K562 (cell line): ENCODE results near the gene LENEP. TPM values are rescaled to one million over a fixed set of nuclear protein-coding genes. Genes with fewer than 3 reads are reported as not detected.
A peak's percentile ranks its signal among the peaks of the same experiment; 100 is the strongest.

ENCODE experiments used
- ATAC-seq: fragments of 200-7000 bp; cut with Tn5 transposase; 3 replicates; pipeline ENCODE4 v1.9.1; 2020; ENCODE audit warnings: moderate library complexity
- BruUV-seq: library from RNA; stranded (reverse); fragments of 400-500 nt; replicated peaks from 2 replicates; lab custom pipeline; 2021; lab: Mats Ljungman, UMichigan
- CTCF ChIA-PET: fragments of 300-600 bp; formaldehyde crosslinking; extraction: SDS; loops from one replicate; lab custom pipeline; 2021; ENCODE audit warnings: low intra/inter-chr PET ratio; lab: Yijun Ruan, JAX
- POLR2A ChIA-PET: fragments of 300-600, 350-650 bp; sonication (Branson Sonifier 250); formaldehyde crosslinking; extraction: SDS; loops from one replicate; lab custom pipeline; 2021; ENCODE audit warnings: antibody characterized with exemption, inconsistent platforms; lab: Yijun Ruan, JAX
- DNase-seq, 4 experiments: peaks; one replicate each; pipeline versions ENCODE4 v3.0.0 to v3.0.0-alpha.2; 2011 to 2018; ENCODE audit warnings: low spot score in 3 of 4, mixed read lengths in 3 of 4; ENCODE audit errors: extremely low read depth in 1 of 4
- FAIRE-seq: peaks from 2 replicates; lab custom pipeline; 2011; peaks lifted over from hg19 to GRCh38; lab: Jason Lieb, UNC
- H2AFZ ChIP-seq: 2 replicates; pipeline ENCODE4 v1.6.0; 2011; ENCODE audit warnings: low read depth, low read length, control low read depth, inconsistent platforms
- H3K27ac ChIP-seq: fragments of 200-600 bp; 3 replicates; pipeline ENCODE4 v1.8.0; 2011; ENCODE audit warnings: low read depth, mild to moderate bottlenecking, control low read depth, inconsistent platforms, low read length, moderate library complexity, mixed read lengths; ENCODE audit errors: extremely low read depth
- H3K27me3 ChIP-seq, 2 experiments: fragments of 300-600 bp in 1 of 2; 2 replicates in 1 of 2; 3 replicates in 1 of 2; pipeline versions ENCODE4 v1.6.0 to v1.8.0; 2011; ENCODE audit warnings: inconsistent platforms in 2 of 2, low read length in 2 of 2, mild to moderate bottlenecking in 1 of 2, mixed read lengths in 1 of 2, moderate library complexity in 1 of 2; ENCODE audit not compliant: control insufficient read depth in 2 of 2, insufficient read depth in 2 of 2
- H3K36me3 ChIP-seq: fragments of 300-600 bp; 3 replicates; pipeline ENCODE4 v1.8.0; 2011; ENCODE audit warnings: mild to moderate bottlenecking, low read length, inconsistent platforms; ENCODE audit not compliant: control insufficient read depth, insufficient read depth
- H3K4me1 ChIP-seq, 2 experiments: fragments of 200-600 bp in 1 of 2; replicated peaks in 1 of 2; 2 replicates in 1 of 2; 3 replicates in 1 of 2; pipeline versions ENCODE4 v1.5.1 to v1.8.0; 2011; ENCODE audit warnings: inconsistent platforms in 2 of 2, low read length in 2 of 2, mild to moderate bottlenecking in 1 of 2, mixed read lengths in 1 of 2, moderate library complexity in 1 of 2; ENCODE audit not compliant: control insufficient read depth in 2 of 2, insufficient read depth in 2 of 2
- H3K4me2 ChIP-seq: 2 replicates; pipeline ENCODE4 v1.6.1; 2011; ENCODE audit warnings: low read length, control low read depth, inconsistent platforms, mixed read lengths; ENCODE audit not compliant: insufficient read depth
- H3K4me3 ChIP-seq: fragments of 200-600 bp; sonication (generic), shearing (Covaris generic); 2 replicates; pipeline ENCODE4 v1.5.1; 2016; ENCODE audit warnings: control low read depth, inconsistent platforms
- H3K79me2 ChIP-seq: fragments of 200-600 bp; 3 replicates; pipeline ENCODE4 v1.8.0; 2011; ENCODE audit warnings: low read length, inconsistent platforms; ENCODE audit not compliant: control insufficient read depth, insufficient read depth
- H3K9ac ChIP-seq, 2 experiments: 2 replicates each; pipeline versions ENCODE4 v1.6.0 to v1.6.1; 2011; ENCODE audit warnings: low read depth in 2 of 2, low read length in 2 of 2, control low read depth in 1 of 2, inconsistent platforms in 1 of 2, mild to moderate bottlenecking in 1 of 2, mixed read lengths in 1 of 2; ENCODE audit not compliant: insufficient read depth in 1 of 2
- H3K9me1 ChIP-seq: one replicate; pipeline ENCODE4 v1.6.0; 2011; ENCODE audit warnings: inconsistent platforms, mild to moderate bottlenecking, low read length, moderate library complexity; ENCODE audit not compliant: control insufficient read depth, insufficient read depth
- H3K9me3 ChIP-seq: replicated peaks from 2 replicates; pipeline ENCODE4 v1.5.1; 2011; ENCODE audit warnings: low read depth, low read length, inconsistent platforms; ENCODE audit not compliant: control insufficient read depth, insufficient read depth
- H4K20me1 ChIP-seq: replicated peaks from 2 replicates; pipeline ENCODE4 v1.6.1; 2011; ENCODE audit warnings: low read length, inconsistent platforms, mixed read lengths; ENCODE audit not compliant: control insufficient read depth, insufficient read depth
- ELF1 ChIP-seq: fragments of 200-800 bp; sonication (Bioruptor generic); IDR thresholded peaks from 2 replicates; pipeline ENCODE4 v1.6.1; 2016; ENCODE audit warnings: missing genetic modification characterization, missing compliant biosample characterization
- ETV1 ChIP-seq: fragments of 450-650 bp; conservative IDR thresholded peaks from 2 replicates; pipeline ENCODE4 v1.6.1; 2016; ENCODE audit warnings: missing genetic modification characterization, control low read depth, low read depth, missing compliant biosample characterization
- FOXJ2 ChIP-seq: fragments of 200-800 bp; sonication (Bioruptor generic); IDR thresholded peaks from 2 replicates; pipeline ENCODE4 v1.6.1; 2016; ENCODE audit warnings: missing genetic modification characterization, missing compliant biosample characterization
- FOXK2 ChIP-seq, 2 experiments: fragments of 450-650 bp; IDR thresholded peaks in 1 of 2; conservative IDR thresholded peaks in 1 of 2; 2 replicates each; pipeline ENCODE4 v1.6.1; 2016; ENCODE audit warnings: low read depth in 2 of 2, mild to moderate bottlenecking in 1 of 2
- GABPB1 ChIP-seq: sonication (generic); formaldehyde crosslinking; IDR thresholded peaks from 2 replicates; pipeline ENCODE4 v1.8.0; 2022; ENCODE audit warnings: mild to moderate bottlenecking, missing genetic modification reagents
- HDAC2 ChIP-seq: fragments of 450-650 bp; IDR thresholded peaks from 2 replicates; pipeline ENCODE4 v1.6.1; 2016; ENCODE audit warnings: mild to moderate bottlenecking
- KDM1A ChIP-seq, 2 experiments: fragments of 450-650 bp; IDR thresholded peaks; 2 replicates each; pipeline ENCODE4 v1.6.1; 2016; ENCODE audit warnings: mild to moderate bottlenecking in 2 of 2
- KDM2B ChIP-seq: fragments of 250-450 bp; sonication (Bioruptor Pico); IDR thresholded peaks from 2 replicates; pipeline ENCODE4 v1.8.0; 2021; ENCODE audit warnings: mild to moderate bottlenecking, moderate library complexity
- NR2C2 ChIP-seq, 2 experiments: fragments of 200-800 bp in 1 of 2; sonication (Bioruptor generic) in 1 of 2; sonication (generic) in 1 of 2; formaldehyde crosslinking in 1 of 2; IDR thresholded peaks; 2 replicates each; pipeline versions ENCODE4 v1.6.1 to v1.8.0; 2016 to 2022; ENCODE audit warnings: mild to moderate bottlenecking in 1 of 2, missing compliant biosample characterization in 1 of 2, missing genetic modification characterization in 1 of 2, missing genetic modification reagents in 1 of 2
- TARDBP ChIP-seq: fragments of 450-650 bp; IDR thresholded peaks from 2 replicates; pipeline ENCODE4 v1.6.1; 2016
- U2AF2 ChIP-seq: fragments of 200-400 bp; formaldehyde crosslinking; optimal IDR thresholded peaks from 2 replicates; pipeline ENCODE3; 2017; ENCODE audit warnings: low read depth, mild to moderate bottlenecking, low read length
- WGBS: fragments of 100-300 bp; shearing (Covaris generic); methylation state at CpG from one replicate; pipeline ENCODE4 v1.1.6; 2016; ENCODE audit warnings: low coverage, mixed read lengths; ENCODE audit not compliant: insufficient coverage; ENCODE audit errors: missing lambda C conversion rate; 5-methylcytosine and 5-hydroxymethylcytosine counted together
- in situ Hi-C: fragments of 300-500 bp; cut with MboI; formaldehyde crosslinking; loops from 4 replicates; pipeline ENCODE4 v1.15.0; 2018; ENCODE audit warnings: inconsistent platforms, mixed read lengths
- intact Hi-C: fragments of 100-400 bp; cut with micrococcal nuclease; formaldehyde crosslinking; loops from 2 replicates; pipeline ENCODE4 v1.14.2; 2022
- polyA plus RNA-seq, 8 experiments: library from polyadenylated mRNA; depleted of rRNA in 4 of 8; stranded (reverse) in 5 of 8; unstranded in 3 of 8; fragments of >200 nt; fragmentation: Nextera tagmentation in 2 of 8; fragmentation: Illumina TruSeq in 1 of 8; extraction: Ambion mirVana in 2 of 8; extraction: Trizol in 1 of 8; gene quantifications; 2 replicates each; pipeline versions ENCODE4 v1.2.1 to v1.2.3, GENCODE V29; 2011 to 2014; ENCODE audit warnings: inconsistent platforms in 1 of 8, missing spikeins in 1 of 8
- total RNA-seq, 7 experiments: library from RNA; depleted of rRNA in 6 of 7; stranded (reverse); fragments of >200 nt in 6 of 7; fragmentation: Illumina TruSeq in 2 of 7; extraction: Trizol in 2 of 7; gene quantifications; 2 replicates each; pipeline versions ENCODE4 v1.2.1 to v1.2.3, GENCODE V29; 2011 to 2021; ENCODE audit warnings: low replicate concordance in 1 of 7
- TF ChIP-seq, protein P1 (sequence below): fragments of 450-650 bp; IDR thresholded peaks from 2 replicates; pipeline ENCODE4 v1.6.1; 2016; ENCODE audit warnings: missing biosample characterization, missing genetic modification characterization
- TF ChIP-seq, protein P2 (sequence below): fragments of 450-650 bp; IDR thresholded peaks from 2 replicates; pipeline ENCODE4 v1.6.1; 2016; ENCODE audit warnings: antibody characterized with exemption
- TF ChIP-seq, protein P3 (sequence below), 3 experiments: fragments of 200-800 bp in 1 of 3; fragments of 250-450 bp in 1 of 3; fragments of 450-650 bp in 1 of 3; sonication (Bioruptor Pico) in 1 of 3; sonication (Bioruptor generic) in 1 of 3; formaldehyde crosslinking in 1 of 3; IDR thresholded peaks; 2 replicates each; pipeline versions ENCODE4 v1.6.1 to v1.8.0; 2016 to 2022; ENCODE audit warnings: mild to moderate bottlenecking in 2 of 3, missing genetic modification characterization in 2 of 3, missing compliant biosample characterization in 1 of 3, moderate library complexity in 1 of 3

The LENEP gene
- total and polyA plus RNA-seq, 9 of the 15 experiments (the other 6 are each of a cell fraction or from before 2014, with no cell fraction given) = 0.23 to 0.87 (median 0.67) TPM; not detected in 5

- ATAC-seq = peak; percentile 65
- Histone ChIP-seq H3K4me2 (peak overlapping the region; percentile 90), H4K20me1 (no peaks in the 10 kb centered on the region), H3K4me3 (peak overlapping the region; percentile 50), H2AFZ (peak overlapping the region; percentile 91), H3K27ac (peak overlapping the region; percentile 63; the same call in 1 of the 3 replicates), H3K9me3 (no peaks in the 10 kb centered on the region), H3K79me2 (peaks cover 12% of the 10 kb centered on the region), H3K36me3 (peaks cover 22% of the 10 kb centered on the region; the same call in 2 of the 3 replicates), H3K9me1 (no peaks in the 10 kb centered on the region), H3K9ac (peak overlapping the region; percentile 62 to 85; a peak in 3 of 4 replicates), H3K4me1 (peaks cover 31 to 48% of the 10 kb centered on the region in 2 experiments), H3K27me3 (no peaks in the 10 kb centered on the region)
- DNase-seq = peak; percentile 67 to 75 (median 71)
- ChIA-PET CTCF (interaction anchor here (1.0 to 2.4 kb wide), 3 partner anchors 40 to 62 kb away, joined by 3 to 11 read pairs (median 4); no protein-coding TSS in a partner anchor), POLR2A (interaction anchor here (0.5 to 4.8 kb wide), 19 partner anchors 9 to 445 kb away, joined by 3 to 20 read pairs (median 4); partner anchors contain the start of genes CKS1B, FLAD1, LENEP and PMVK)
- in situ Hi-C loops (loop anchor here (5.0 kb wide), 1 partner anchor 107 kb away; the partner anchor contains the start of gene EFNA4), intact Hi-C loops (loop anchor here (2.0 kb wide), 1 partner anchor 40 kb away; no protein-coding TSS in a partner anchor)
- peak; percentile 74 for FAIRE-seq
- BruUV-seq = no TSS peak
- 1% methylated on average over 4 of the region's 4 CpGs for WGBS
- TF ChIP-seq NR2C2 (CRISPR knock-in tag; IDR thresholded peaks at IDR 0.05) (0 out of 2 replicates have a peak, but pooled peaks have one; percentile 40), NR2C2 (tag; IDR thresholded peaks at IDR 0.05) (peak; percentile 84), GABPB1 (0 out of 2 replicates have a peak, but pooled peaks have one; percentile 2), HDAC2 (peak; percentile 30; the same call in 1 of the 2 replicates), FOXJ2 (tag) (peak; percentile 82), U2AF2 (no peak), KDM1A (IDR thresholded peaks at IDR 0.05) (peak; percentile 29 to 62; a peak in 2 of 4 replicates), TARDBP (no peak), ETV1 (tag) (peak; percentile 84), KDM2B (CRISPR knock-in tag) (no peak), ELF1 (peak; percentile 44; the same call in 1 of the 2 replicates), FOXK2 (conservative IDR thresholded peaks at IDR 0.05 in 1 of 2, IDR thresholded peaks at IDR 0.05 in 1 of 2; ENCODE audit: low read depth in 2 of 2) (peak; percentile 67 to 82; a peak in 3 of 4 replicates)
- TF ChIP-seq, protein P1, sequence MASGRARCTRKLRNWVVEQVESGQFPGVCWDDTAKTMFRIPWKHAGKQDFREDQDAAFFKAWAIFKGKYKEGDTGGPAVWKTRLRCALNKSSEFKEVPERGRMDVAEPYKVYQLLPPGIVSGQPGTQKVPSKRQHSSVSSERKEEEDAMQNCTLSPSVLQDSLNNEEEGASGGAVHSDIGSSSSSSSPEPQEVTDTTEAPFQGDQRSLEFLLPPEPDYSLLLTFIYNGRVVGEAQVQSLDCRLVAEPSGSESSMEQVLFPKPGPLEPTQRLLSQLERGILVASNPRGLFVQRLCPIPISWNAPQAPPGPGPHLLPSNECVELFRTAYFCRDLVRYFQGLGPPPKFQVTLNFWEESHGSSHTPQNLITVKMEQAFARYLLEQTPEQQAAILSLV (tag) = no peak
- TF ChIP-seq, protein P2, sequence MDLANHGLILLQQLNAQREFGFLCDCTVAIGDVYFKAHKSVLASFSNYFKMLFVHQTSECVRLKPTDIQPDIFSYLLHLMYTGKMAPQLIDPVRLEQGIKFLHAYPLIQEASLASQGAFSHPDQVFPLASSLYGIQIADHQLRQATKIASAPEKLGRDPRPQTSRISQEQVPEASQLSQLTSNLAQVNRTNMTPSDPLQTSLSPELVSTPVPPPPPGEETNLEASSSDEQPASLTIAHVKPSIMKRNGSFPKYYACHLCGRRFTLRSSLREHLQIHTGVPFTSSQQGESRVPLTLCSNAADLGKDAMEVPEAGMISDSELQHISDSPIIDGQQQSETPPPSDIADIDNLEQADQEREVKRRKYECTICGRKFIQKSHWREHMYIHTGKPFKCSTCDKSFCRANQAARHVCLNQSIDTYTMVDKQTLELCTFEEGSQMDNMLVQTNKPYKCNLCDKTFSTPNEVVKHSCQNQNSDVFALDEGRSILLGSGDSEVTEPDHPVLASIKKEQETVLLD = no peak
- TF ChIP-seq, protein P3, sequence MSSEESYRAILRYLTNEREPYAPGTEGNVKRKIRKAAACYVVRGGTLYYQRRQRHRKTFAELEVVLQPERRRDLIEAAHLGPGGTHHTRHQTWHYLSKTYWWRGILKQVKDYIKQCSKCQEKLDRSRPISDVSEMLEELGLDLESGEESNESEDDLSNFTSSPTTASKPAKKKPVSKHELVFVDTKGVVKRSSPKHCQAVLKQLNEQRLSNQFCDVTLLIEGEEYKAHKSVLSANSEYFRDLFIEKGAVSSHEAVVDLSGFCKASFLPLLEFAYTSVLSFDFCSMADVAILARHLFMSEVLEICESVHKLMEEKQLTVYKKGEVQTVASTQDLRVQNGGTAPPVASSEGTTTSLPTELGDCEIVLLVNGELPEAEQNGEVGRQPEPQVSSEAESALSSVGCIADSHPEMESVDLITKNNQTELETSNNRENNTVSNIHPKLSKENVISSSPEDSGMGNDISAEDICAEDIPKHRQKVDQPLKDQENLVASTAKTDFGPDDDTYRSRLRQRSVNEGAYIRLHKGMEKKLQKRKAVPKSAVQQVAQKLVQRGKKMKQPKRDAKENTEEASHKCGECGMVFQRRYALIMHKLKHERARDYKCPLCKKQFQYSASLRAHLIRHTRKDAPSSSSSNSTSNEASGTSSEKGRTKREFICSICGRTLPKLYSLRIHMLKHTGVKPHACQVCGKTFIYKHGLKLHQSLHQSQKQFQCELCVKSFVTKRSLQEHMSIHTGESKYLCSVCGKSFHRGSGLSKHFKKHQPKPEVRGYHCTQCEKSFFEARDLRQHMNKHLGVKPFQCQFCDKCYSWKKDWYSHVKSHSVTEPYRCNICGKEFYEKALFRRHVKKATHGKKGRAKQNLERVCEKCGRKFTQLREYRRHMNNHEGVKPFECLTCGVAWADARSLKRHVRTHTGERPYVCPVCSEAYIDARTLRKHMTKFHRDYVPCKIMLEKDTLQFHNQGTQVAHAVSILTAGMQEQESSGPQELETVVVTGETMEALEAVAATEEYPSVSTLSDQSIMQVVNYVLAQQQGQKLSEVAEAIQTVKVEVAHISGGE (CRISPR knock-in tag; IDR thresholded peaks at IDR 0.05) = peak in 1 of 3 experiments; percentile 43; a peak in 1 of 6 replicates
Observed at GRCh38 chr1:154955039-154955717, 38.2 kb upstream of the LENEP start.
